Measurements from ENCODE around the gene RPL39L.

The RPL39L gene

DNA sequence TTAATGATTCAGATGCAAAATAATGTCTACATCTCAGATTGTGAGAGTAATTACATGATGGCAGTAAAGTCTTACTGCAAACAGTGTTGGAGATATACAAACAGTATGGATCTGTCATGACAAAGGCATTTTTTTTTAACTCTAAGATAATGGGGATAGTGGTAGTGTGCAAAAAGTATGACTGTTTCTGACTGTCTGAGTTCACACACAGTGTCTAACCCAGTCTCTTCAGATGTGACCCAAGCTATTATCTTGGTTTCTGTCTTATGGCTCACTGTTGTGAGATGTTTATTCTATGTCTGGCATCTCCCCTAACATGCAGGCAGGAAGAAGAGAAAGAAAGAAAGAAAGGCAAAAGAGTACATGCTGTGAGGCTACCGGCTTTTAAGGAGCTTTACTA, 17.0 kb downstream of the RPL39L start:
- no peaks in the 10 kb centered on the region for H3K27me3 ChIP-seq (ENCODE audit: low read depth, low read length)
- no peaks in the 10 kb centered on the region for H4K20me1 ChIP-seq (ENCODE audit: insufficient read depth, low read length)
- peaks cover 27% of the 10 kb centered on the region for H3K4me1 ChIP-seq (ENCODE audit: low read length)
- no peak overlapping the region for H3K9ac ChIP-seq (ENCODE audit: low read length)
- no peak for TF ChIP-seq EZH2phosphoT487 (IDR thresholded peaks at IDR 0.05; ENCODE audit: low read depth)
- TF ChIP-seq CTCF (IDR thresholded peaks at IDR 0.05; ENCODE audit: low read depth, low read length): no peak
- peaks cover 5% of the 10 kb centered on the region for H3K9me3 ChIP-seq (ENCODE audit: insufficient read depth, low read length)
- H3K4me3 ChIP-seq (ENCODE audit: low read length): no peak overlapping the region
- no peak overlapping the region for H3K27ac ChIP-seq (ENCODE audit: low read length)
- H3K4me2 ChIP-seq (ENCODE audit: low read length): no peak overlapping the region
- no peak overlapping the region for H2AFZ ChIP-seq (ENCODE audit: low read depth, low read length)
- 0 out of 2 replicates have a peak, but pooled peaks cover 6% of the 10 kb centered on the region for H3K79me2 ChIP-seq (ENCODE audit: low read length)
- H3K36me3 ChIP-seq (replicated peaks; ENCODE audit: low read depth, low read length): peaks cover 37% of the 10 kb centered on the region

DNA sequence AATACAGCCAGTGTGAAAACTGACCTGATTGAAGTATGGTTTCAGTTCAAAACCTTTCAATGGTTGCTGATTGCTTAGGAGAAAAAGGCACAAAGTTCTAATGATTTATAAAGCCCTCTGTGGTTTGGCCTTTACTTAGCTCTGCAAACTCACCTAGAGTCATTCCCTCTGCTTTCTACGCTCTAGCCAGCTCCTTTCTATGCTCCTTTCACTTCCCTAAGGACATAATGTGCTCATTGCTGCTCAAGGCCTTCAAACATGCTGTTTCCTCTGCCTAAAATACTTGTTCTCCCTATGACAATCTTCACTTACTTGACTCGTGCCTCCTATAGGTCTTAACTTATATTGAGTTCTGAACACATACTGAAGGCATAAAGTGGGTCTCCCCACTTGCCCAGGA, 19.0 kb downstream of the RPL39L start:
- Histone ChIP-seq H3K36me3 (replicated peaks; ENCODE audit: low read depth, low read length) (peaks cover 25% of the 10 kb centered on the region), H3K27me3 (ENCODE audit: low read depth, low read length) (no peaks in the 10 kb centered on the region), H3K9me3 (ENCODE audit: insufficient read depth, low read length) (no peaks in the 10 kb centered on the region), H3K9ac (ENCODE audit: low read length) (peak overlapping the region; percentile 26; the same call in 1 of the 2 replicates), H2AFZ (ENCODE audit: low read depth, low read length) (no peak overlapping the region), H3K4me3 (ENCODE audit: low read length) (no peak overlapping the region), H3K4me1 (ENCODE audit: low read length) (peaks cover 18% of the 10 kb centered on the region), H3K4me2 (ENCODE audit: low read length) (peak overlapping the region; percentile 31; the same call in 1 of the 2 replicates), H3K27ac (ENCODE audit: low read length) (peak overlapping the region; percentile 43; the same call in 1 of the 2 replicates), H4K20me1 (ENCODE audit: insufficient read depth, low read length) (no peaks in the 10 kb centered on the region), H3K79me2 (ENCODE audit: low read length) (0 out of 2 replicates have a peak, but pooled peaks cover 3% of the 10 kb centered on the region)
- TF ChIP-seq CTCF (IDR thresholded peaks at IDR 0.05; ENCODE audit: low read depth, low read length): no peak
- TF ChIP-seq EZH2phosphoT487 (IDR thresholded peaks at IDR 0.05; ENCODE audit: low read depth): no peak

DNA sequence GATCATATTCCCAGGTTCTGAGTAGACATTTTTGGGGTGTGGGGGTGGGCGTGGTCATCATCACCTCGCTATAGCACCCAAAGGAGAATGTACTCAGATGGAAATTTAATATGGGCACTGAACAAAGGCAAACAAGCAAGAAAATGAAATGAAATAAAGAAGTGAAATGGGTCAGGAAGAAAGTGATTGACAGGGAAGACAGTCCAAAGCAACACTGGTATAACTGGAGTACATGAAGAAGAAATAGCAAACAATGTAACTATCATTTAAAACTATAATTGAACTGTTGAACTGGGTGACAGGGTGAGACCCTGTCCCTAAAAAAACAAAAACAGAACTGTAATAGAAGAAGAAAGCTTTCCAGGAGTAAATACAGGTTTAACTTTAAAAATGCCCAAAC, 24.8 kb downstream of the RPL39L start:
- no peaks in the 10 kb centered on the region for H3K79me2 ChIP-seq (ENCODE audit: low read length)
- H3K9ac ChIP-seq (ENCODE audit: low read length): no peak overlapping the region
- TF ChIP-seq CTCF (IDR thresholded peaks at IDR 0.05; ENCODE audit: low read depth, low read length) (no peak), EZH2phosphoT487 (IDR thresholded peaks at IDR 0.05; ENCODE audit: low read depth) (no peak)
- no peaks in the 10 kb centered on the region for H3K27me3 ChIP-seq (ENCODE audit: low read depth, low read length)
- no peaks in the 10 kb centered on the region for H4K20me1 ChIP-seq (ENCODE audit: insufficient read depth, low read length)
- H3K9me3 ChIP-seq (ENCODE audit: insufficient read depth, low read length): no peaks in the 10 kb centered on the region
- H3K4me3 ChIP-seq (ENCODE audit: low read length): no peak overlapping the region
- no peak overlapping the region for H3K4me2 ChIP-seq (ENCODE audit: low read length)
- H3K4me1 ChIP-seq (ENCODE audit: low read length): peaks cover 18% of the 10 kb centered on the region
- H2AFZ ChIP-seq (ENCODE audit: low read depth, low read length): no peak overlapping the region
- no peak overlapping the region for H3K27ac ChIP-seq (ENCODE audit: low read length)
- no peaks in the 10 kb centered on the region for H3K36me3 ChIP-seq (replicated peaks; ENCODE audit: low read depth, low read length)

GRCh38 chr3:187112934-187113793, 26.1 kb downstream of the RPL39L start:
- H3K4me2 ChIP-seq (ENCODE audit: low read length): peak overlapping the region; percentile 35

More at GRCh38 chr3:187112934-187113793, 26.1 kb downstream of the RPL39L start:
- Histone ChIP-seq H3K36me3 (replicated peaks; ENCODE audit: low read depth, low read length) (no peaks in the 10 kb centered on the region), H3K27me3 (ENCODE audit: low read depth, low read length) (no peaks in the 10 kb centered on the region), H3K9ac (ENCODE audit: low read length) (no peak overlapping the region), H3K9me3 (ENCODE audit: insufficient read depth, low read length) (no peaks in the 10 kb centered on the region), H3K4me1 (ENCODE audit: low read length) (peaks cover 21% of the 10 kb centered on the region), H4K20me1 (ENCODE audit: insufficient read depth, low read length) (no peaks in the 10 kb centered on the region), H3K79me2 (ENCODE audit: low read length) (no peaks in the 10 kb centered on the region), H2AFZ (ENCODE audit: low read depth, low read length) (no peak overlapping the region), H3K27ac (ENCODE audit: low read length) (no peak overlapping the region), H3K4me3 (ENCODE audit: low read length) (no peak overlapping the region)
- TF ChIP-seq CTCF (IDR thresholded peaks at IDR 0.05; ENCODE audit: low read depth, low read length): peak; percentile 77
- TF ChIP-seq EZH2phosphoT487 (IDR thresholded peaks at IDR 0.05; ENCODE audit: low read depth): no peak

Measured in OCI-LY3 (cell line).